T47D (cell line): ENCODE data around the gene PLAC8.
"Not testable (repeated sequence)": the region's sequence is repeated elsewhere in the genome, so short reads cannot be mapped to it uniquely, and the experiment has no call there.

Source experiments
- DNase-seq, 2 experiments: peaks; one replicate each; pipeline versions ENCODE4 v3.0.0 to v3.0.0-alpha.2; 2011 to 2012; ENCODE audit warnings: low read depth in 1 of 2, low spot score in 1 of 2
- JUND ChIP-seq: IDR thresholded peaks from 2 replicates; pipeline ENCODE4 v1.6.1; 2012; ENCODE audit warnings: low read depth
- in situ Hi-C: cut with HindIII; loops from 2 replicates; pipeline ENCODE4 v1.10.0; 2016; ENCODE audit warnings: low sequenced_read_pairs, low pct_unique_long_range_greater_than_20kb

Gene PLAC8

DNA sequence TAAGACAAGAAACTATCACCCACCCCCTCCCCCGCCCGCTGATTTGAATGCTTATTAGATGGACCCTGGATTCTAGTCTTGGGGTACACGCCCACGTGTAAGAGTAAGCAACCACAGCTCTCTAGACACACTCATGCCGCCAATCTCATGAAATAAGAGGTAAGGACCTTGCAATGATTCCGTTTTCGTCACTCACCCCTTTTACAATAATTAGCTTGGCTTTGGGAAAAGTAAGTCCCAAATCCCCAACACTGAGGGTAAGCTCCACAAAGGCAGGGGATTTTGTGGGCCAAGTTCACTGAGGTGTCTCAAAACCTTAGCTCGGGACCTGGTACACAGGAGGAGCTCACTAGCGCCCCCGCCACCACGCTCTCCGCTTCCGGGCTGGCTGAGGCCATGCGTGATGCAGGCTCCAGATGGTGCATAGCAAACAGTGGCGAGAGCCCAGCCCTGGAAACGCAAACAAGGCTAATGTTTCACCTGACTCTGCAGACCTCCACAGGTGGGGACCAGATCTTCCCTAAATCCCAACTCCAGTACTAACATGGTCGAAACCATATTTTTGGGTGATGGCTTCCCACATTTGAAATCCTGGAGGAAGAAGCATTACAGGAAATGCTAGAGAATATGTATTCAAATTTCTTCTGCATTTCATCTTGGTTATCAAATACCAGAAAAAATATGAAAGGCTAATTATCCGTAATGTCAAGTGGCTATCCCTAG lies 4.1 kb downstream of the PLAC8 start:
- TF ChIP-seq JUND, result no peak
- DNase-seq, result peak; percentile 30 to 85
- in situ Hi-C loops, result no loop called here

DNA sequence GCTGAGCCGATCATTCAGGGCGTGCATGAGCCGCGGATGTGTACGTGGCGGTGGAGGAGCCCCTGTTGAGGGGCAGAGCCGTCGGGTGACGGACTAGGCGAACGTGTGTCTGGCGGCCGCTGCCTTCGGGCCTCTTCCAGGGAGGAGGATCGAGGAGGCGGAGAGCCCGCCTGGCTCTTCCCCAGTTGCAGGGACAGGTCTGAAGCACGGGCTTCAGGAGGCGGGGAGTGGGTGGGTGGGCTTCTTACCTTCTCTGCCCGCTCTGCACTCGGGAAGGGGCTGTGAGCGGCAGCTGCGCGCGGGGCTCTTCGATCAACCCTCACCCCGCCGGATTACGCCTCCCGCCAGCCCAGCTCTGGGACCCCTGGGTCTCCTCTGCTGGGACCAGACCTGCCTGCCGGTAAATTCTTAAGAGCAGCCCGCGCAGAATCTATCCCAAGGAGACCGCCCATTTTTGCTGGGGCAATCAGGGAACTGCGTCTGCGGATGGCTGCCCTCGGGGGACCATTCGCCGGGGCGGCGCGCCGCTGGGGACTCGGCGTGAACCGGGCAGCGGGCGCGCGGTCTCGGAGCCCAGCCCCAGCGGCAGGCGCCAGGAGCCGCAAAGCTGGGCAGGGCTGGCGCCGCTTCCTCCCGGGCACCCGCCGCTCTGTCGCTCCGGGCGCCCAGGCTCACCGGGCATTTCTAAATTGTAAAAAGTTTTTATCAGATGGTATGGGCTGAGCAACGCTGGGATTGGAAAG lies 4.9 kb downstream of the PLAC8 start:
- TF ChIP-seq JUND, result no peak
- in situ Hi-C loops, result no loop called here
- DNase-seq, result peak; percentile 12 to 28

GRCh38 chr4:83108101-83108861 lies 6.2 kb downstream of the PLAC8 start:
- no peak for TF ChIP-seq JUND
- in situ Hi-C loops, result no loop called here
- no peak for DNase-seq

DNA sequence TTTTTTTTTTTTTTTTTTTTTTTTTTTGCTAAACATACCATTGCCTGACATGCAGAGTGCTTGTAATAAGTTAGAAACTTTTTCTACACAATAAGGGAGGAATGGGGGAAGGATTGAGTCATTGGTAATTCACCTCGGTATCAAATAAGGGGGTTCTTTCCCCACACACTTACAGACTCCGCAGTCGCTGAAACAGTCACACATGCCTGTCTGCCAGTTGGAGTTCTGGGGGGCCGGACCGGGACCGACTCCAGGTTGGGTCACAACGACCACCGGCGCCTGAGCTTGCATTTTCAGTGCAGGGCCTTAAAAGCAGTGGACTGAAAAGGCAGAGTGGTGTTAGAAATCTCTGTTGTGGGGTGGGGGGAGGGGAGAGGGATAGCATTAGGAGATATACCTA lies 6.9 kb downstream of the PLAC8 start:
- no peak for TF ChIP-seq JUND
- DNase-seq, result no peak
- in situ Hi-C loops, result no loop called here

- no peak for TF ChIP-seq JUND
- DNase-seq, result no peak
- in situ Hi-C loops, result no loop called here
These were observed 9.5 kb downstream of the PLAC8 start for GRCh38 chr4:83104991-83105390.

- TF ChIP-seq JUND, result no peak
- no peak for DNase-seq
- in situ Hi-C loops, result no loop called here
These were observed 18.1 kb downstream of the PLAC8 start for GRCh38 chr4:83096397-83096796.

- no peak for TF ChIP-seq JUND
- DNase-seq, result no peak
- in situ Hi-C loops, result no loop called here
These were observed 21.4 kb downstream of the PLAC8 start for GRCh38 chr4:83093060-83093640.

- no peak for DNase-seq
- in situ Hi-C loops, result no loop called here
- no peak for TF ChIP-seq JUND
These were observed 24.9 kb downstream of the PLAC8 start for GRCh38 chr4:83089410-83090157.

DNA sequence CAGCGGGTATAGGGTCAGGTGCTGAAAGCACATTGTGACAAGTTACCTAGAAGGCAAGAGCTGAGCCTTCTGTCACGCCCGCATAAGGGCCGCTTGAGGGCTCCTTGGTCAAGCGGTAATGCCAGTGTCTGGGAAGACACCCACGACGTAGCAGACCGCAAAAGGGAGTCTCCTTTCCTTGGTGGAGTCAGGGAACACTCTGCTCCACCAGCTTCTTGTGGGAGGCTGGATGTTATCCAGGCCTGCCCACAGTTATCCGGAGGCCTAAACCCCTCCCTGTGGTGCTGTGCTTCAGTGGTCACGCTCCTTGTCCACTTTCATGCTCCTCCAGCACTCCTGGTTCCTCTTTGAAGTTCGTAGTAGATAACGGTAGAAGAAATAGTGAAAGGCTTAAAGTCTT lies 29.6 kb downstream of the PLAC8 start:
- in situ Hi-C loops, DNase-seq: not testable (repeated sequence)

DNA sequence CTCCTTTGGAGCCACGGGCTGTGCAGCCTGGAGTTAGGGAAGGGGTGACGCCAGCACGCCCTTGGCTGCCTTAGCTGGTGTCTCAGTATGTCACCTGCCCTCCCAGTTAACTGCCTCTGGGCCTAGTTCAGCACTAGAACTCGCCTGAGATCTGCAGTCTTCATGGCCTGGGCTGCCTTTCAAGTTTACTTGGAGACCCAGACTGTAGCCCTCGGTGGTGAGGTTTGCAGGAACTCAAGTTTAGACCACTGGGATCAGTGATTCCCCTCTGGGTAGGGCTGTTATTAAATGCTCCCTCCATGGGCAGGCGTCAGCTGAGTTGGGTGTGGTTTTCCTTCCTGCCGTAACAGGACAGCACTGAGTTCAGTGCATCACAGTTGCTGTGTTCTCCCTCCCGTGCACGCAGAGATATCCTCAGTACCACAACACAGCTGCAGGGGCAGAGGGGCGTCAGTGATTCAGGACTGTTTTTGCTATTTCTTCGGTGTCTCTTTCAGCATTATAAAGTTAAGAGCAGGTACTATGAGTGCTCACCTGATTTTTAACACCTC lies 30.5 kb downstream of the PLAC8 start:
- DNase-seq, result no peak
- in situ Hi-C loops, result no loop called here
- no peak for TF ChIP-seq JUND

GRCh38 chr4:83082777-83083176 lies 31.8 kb downstream of the PLAC8 start:
- TF ChIP-seq JUND, result no peak
- peak in 1 of 2 experiments; percentile 66 for DNase-seq
- in situ Hi-C loops, result no loop called here

DNA sequence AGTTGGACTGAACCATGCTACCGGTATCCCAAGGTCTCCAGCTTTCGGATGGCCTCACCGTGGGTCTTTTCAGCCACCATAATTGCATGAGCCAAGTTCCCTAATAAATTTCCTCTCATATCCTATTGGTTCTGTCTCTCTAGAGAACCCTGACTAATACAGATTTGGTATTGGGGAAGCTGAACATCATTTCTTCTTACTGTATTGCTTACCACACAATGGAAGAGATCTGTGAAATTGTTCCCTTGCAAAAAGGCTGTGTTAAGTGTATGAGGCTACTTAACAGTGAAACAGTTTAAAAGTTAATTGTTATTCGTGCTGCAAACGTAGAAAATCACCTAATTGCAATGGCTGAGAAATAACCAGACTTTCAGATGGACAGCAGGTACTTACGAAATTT lies 34.0 kb downstream of the PLAC8 start:
- in situ Hi-C loops, result no loop called here
- TF ChIP-seq JUND, result no peak
- DNase-seq, result no peak
